ENCODE data around the gene RNF186. TPM values are rescaled to one million over a fixed set of nuclear protein-coding genes. Genes with fewer than 3 reads are reported as not detected.

The RNF186 gene
- total RNA-seq, 2 donors from 2014 or later = not detected

DNA sequence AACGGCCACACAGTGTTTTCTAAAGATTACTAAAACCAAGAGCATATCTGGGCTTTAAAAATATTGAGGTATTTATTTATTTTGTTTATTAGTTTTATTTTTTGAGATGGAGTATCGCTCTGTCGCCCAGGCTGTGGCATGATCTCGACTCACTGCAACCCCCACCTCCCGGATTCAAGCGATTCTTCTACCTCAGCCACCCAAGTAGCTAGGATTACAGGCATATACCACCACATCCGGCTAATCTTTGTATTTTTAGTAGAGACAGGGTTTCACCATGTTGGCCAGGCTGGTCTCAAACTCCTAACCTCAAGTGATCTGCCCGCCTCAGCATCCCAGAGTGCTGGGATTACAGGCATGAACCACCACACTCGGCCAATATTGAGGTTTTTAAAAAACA is 39.3 kb downstream of the RNF186 start:
- Histone ChIP-seq H3K4me1 (ENCODE audit: control insufficient read depth in 1 of 2, low read depth in 2 of 2) (no peaks in the 10 kb centered on the region), H3K27ac (no peak overlapping the region), H3K36me3 (peaks cover 40% of the 10 kb centered on the region), H3K27me3 (replicated peaks; ENCODE audit: insufficient read depth) (no peaks in the 10 kb centered on the region), H3K9me3 (no peaks in the 10 kb centered on the region), H3K4me3 (no peak overlapping the region)
- TF ChIP-seq, protein P1, sequence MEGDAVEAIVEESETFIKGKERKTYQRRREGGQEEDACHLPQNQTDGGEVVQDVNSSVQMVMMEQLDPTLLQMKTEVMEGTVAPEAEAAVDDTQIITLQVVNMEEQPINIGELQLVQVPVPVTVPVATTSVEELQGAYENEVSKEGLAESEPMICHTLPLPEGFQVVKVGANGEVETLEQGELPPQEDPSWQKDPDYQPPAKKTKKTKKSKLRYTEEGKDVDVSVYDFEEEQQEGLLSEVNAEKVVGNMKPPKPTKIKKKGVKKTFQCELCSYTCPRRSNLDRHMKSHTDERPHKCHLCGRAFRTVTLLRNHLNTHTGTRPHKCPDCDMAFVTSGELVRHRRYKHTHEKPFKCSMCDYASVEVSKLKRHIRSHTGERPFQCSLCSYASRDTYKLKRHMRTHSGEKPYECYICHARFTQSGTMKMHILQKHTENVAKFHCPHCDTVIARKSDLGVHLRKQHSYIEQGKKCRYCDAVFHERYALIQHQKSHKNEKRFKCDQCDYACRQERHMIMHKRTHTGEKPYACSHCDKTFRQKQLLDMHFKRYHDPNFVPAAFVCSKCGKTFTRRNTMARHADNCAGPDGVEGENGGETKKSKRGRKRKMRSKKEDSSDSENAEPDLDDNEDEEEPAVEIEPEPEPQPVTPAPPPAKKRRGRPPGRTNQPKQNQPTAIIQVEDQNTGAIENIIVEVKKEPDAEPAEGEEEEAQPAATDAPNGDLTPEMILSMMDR (IDR thresholded peaks at IDR 0.05) = no peak
- DNase-seq (ENCODE audit: low spot score) (no peak), ATAC-seq (ENCODE audit: insufficient number of reproducible peaks, low FRiP score, low read depth) (no peak)

DNA sequence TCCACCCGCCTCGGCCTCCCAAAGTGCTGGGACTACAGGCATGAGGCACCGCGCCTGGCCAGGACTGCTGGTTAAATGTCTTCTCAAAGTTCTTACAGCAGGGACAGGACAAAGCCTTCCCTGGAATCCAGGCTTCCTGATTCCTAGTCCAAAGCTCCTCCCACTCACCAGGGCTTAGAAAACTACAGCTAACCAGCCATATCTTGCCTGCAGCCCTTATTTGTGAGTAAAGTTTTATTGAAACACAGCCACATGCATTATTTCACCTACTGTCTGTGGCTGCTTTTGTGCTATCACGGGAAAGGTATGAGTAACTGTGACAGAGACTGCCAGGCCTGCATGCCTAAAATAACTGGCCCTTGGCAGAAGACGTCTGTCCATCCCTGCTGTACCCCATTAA is 39.8 kb downstream of the RNF186 start:
- ATAC-seq (ENCODE audit: insufficient number of reproducible peaks, low FRiP score, low read depth) = no peak

DNA sequence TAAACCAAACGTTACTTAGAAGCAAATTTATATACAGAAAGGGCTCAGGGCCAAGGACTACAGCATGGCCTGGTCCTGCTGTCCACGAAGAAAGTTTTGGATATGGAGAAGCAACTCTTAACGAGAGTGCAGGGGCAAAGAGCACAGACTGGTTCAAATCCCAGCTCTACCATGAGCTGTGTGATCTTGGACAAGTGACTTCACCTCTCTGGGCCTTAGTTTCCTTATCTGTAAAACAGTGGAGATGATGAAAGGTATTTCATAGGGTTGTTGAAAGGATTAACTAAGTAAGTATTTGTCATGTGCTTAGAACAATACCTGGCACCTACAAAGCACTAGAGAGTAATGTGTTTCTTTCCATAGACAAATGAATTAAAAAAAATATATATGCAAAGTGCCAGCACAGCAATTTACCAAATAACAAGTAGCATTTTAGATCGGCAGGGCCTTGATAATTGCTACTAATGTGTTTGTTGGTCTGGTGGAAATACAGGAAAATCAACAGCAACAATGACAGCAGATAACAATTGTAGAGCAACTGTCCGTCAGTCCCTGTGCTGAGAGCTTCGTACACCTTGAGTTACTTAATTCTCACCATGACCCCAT is 40.8 kb downstream of the RNF186 start:
- Histone ChIP-seq H3K27ac (no peak overlapping the region), H3K36me3 (peaks cover 27% of the 10 kb centered on the region), H3K9me3 (no peaks in the 10 kb centered on the region), H3K4me1 (ENCODE audit: control insufficient read depth in 1 of 2, low read depth in 2 of 2) (no peaks in the 10 kb centered on the region), H3K4me3 (no peak overlapping the region), H3K27me3 (replicated peaks; ENCODE audit: insufficient read depth) (no peaks in the 10 kb centered on the region)
- DNase-seq (ENCODE audit: low spot score) = no peak
- ATAC-seq (ENCODE audit: insufficient number of reproducible peaks, low FRiP score, low read depth) = no peak
- TF ChIP-seq, protein P1 (IDR thresholded peaks at IDR 0.05) = no peak

More for the DNA sequence above, 39.8 kb downstream of the RNF186 start:
- DNase-seq (ENCODE audit: low spot score) = no peak
- no peak overlapping the region for H3K27ac ChIP-seq
- TF ChIP-seq, protein P1 (IDR thresholded peaks at IDR 0.05) = no peak
- H3K4me3 ChIP-seq = no peak overlapping the region
- H3K4me1 ChIP-seq (ENCODE audit: control insufficient read depth in 1 of 2, low read depth in 2 of 2) = no peaks in the 10 kb centered on the region
- peaks cover 36% of the 10 kb centered on the region for H3K36me3 ChIP-seq
- no peaks in the 10 kb centered on the region for H3K27me3 ChIP-seq (replicated peaks; ENCODE audit: insufficient read depth)
- no peaks in the 10 kb centered on the region for H3K9me3 ChIP-seq

DNA sequence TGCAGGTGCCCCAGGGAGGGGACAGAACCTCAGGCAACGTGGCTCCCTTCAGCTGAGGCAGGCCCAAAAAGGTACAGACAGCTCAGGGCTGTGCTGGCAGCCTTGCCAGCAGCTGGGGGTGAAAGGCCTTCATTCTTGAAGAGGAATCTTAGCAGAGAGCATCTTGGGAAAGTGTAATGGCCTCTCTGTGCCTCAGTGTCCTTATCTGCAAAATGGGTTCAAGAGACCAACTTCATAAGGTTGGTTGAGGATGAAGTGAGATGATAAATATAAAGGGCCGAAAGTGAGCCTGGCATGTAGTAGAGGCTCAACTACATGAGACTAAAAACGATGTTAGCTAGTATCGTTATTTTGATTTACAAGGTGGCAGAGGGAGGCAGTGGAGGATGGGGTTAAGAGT is 41.6 kb downstream of the RNF186 start:
- peaks cover 19% of the 10 kb centered on the region for H3K36me3 ChIP-seq
- TF ChIP-seq, protein P1 (IDR thresholded peaks at IDR 0.05) = no peak
- H3K27ac ChIP-seq = no peak overlapping the region
- no peak for ATAC-seq (ENCODE audit: insufficient number of reproducible peaks, low FRiP score, low read depth)
- no peaks in the 10 kb centered on the region for H3K27me3 ChIP-seq (replicated peaks; ENCODE audit: insufficient read depth)
- no peak for DNase-seq (ENCODE audit: low spot score)
- H3K9me3 ChIP-seq = no peaks in the 10 kb centered on the region
- no peak overlapping the region for H3K4me3 ChIP-seq
- no peaks in the 10 kb centered on the region for H3K4me1 ChIP-seq (ENCODE audit: control insufficient read depth in 1 of 2, low read depth in 2 of 2)

DNA sequence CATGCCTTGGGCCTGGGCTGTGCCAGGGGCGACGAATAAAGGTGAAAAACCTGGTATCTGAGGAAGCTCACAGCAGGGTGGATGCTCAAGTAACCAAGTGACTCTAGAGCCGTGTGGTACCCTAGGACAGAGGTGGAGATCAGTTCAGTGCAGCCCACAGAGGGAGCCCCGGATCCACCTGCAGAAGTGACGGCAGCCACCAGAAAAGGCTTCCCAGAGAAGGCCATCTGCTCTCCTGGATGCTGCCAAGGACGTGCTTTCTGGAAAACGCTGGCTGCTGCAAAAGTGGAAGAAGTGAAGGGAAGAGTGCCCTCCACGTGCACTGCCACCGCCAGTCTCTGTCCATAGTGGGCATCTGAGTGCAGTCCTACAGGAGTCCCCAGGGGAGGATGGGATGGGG is 43.0 kb downstream of the RNF186 start:
- TF ChIP-seq, protein P1 (IDR thresholded peaks at IDR 0.05) = no peak
- no peaks in the 10 kb centered on the region for H3K4me1 ChIP-seq (ENCODE audit: control insufficient read depth in 1 of 2, low read depth in 2 of 2)
- ATAC-seq (ENCODE audit: insufficient number of reproducible peaks, low FRiP score, low read depth) = no peak

More for the DNA sequence above, 43.0 kb downstream of the RNF186 start:
- Histone ChIP-seq H3K27me3 (replicated peaks; ENCODE audit: insufficient read depth) (no peaks in the 10 kb centered on the region), H3K4me3 (no peak overlapping the region), H3K36me3 (peaks cover 12% of the 10 kb centered on the region), H3K9me3 (no peaks in the 10 kb centered on the region), H3K27ac (no peak overlapping the region)
- DNase-seq (ENCODE audit: low spot score) = no peak

All from thoracic aorta (tissue), 2 donors.